GM13977 (cell line): Measurements from ENCODE around the gene DMAC2.
A peak's percentile ranks its signal among the peaks of the same experiment; 100 is the strongest.
"Not testable (repeated sequence)": the region's sequence is repeated elsewhere in the genome, so short reads cannot be mapped to it uniquely, and the experiment has no call there.

Experiments used
- DNase-seq: peaks from one replicate; pipeline ENCODE4 v3.0.0; 2012; ENCODE audit warnings: low spot score
- CTCF ChIP-seq: IDR thresholded peaks from 2 replicates; pipeline ENCODE4 v1.5.1; 2012; ENCODE audit warnings: mild to moderate bottlenecking, control low read depth; ENCODE audit not compliant: insufficient read depth; ENCODE audit errors: extremely low read depth, missing control alignments
- in situ Hi-C: fragments of 300-500 bp; cut with MboI; formaldehyde crosslinking; loops from one replicate; pipeline ENCODE4 v1.12.0; 2022; ENCODE audit warnings: low sequenced_read_pairs, low pct_unique_long_range_greater_than_20kb, mixed read lengths, inconsistent platforms; ENCODE audit not compliant: unreplicated experiment

Gene DMAC2

GRCh38 chr19:41409288-41409687 is 30.4 kb downstream of the DMAC2 start:
- in situ Hi-C loops: no loop called here
- no peak for TF ChIP-seq CTCF
- DNase-seq: no peak

GRCh38 chr19:41408846-41409245 is 30.9 kb downstream of the DMAC2 start:
- in situ Hi-C loops: not testable (repeated sequence)

GRCh38 chr19:41408256-41408655 is 31.5 kb downstream of the DMAC2 start:
- TF ChIP-seq CTCF: peak; percentile 29
- DNase-seq: no peak
- in situ Hi-C loops: no loop called here

More at GRCh38 chr19:41408846-41409245, 30.9 kb downstream of the DMAC2 start:
- not testable (repeated sequence) for DNase-seq

- TF ChIP-seq CTCF: no peak
- DNase-seq: no peak
- in situ Hi-C loops: no loop called here
These were observed 32.4 kb downstream of the DMAC2 start for GRCh38 chr19:41407271-41407670.

GRCh38 chr19:41405776-41406175 is 33.9 kb downstream of the DMAC2 start:
- in situ Hi-C loops: no loop called here
- TF ChIP-seq CTCF: no peak
- no peak for DNase-seq

- TF ChIP-seq CTCF: no peak
- in situ Hi-C loops: no loop called here
- no peak for DNase-seq
These were observed 36.3 kb downstream of the DMAC2 start for GRCh38 chr19:41403181-41403970.

GRCh38 chr19:41402010-41402409 is 37.7 kb downstream of the DMAC2 start:
- in situ Hi-C loops: no loop called here
- TF ChIP-seq CTCF: no peak

More at GRCh38 chr19:41402010-41402409, 37.7 kb downstream of the DMAC2 start:
- DNase-seq: no peak
